ENCODE data around the gene MMP17. TPM values are rescaled to one million over a fixed set of nuclear protein-coding genes. Genes with fewer than 3 reads are reported as not detected.

MMP17 gene
- total RNA-seq, 2 donors from 2014 or later, result not detected

DNA sequence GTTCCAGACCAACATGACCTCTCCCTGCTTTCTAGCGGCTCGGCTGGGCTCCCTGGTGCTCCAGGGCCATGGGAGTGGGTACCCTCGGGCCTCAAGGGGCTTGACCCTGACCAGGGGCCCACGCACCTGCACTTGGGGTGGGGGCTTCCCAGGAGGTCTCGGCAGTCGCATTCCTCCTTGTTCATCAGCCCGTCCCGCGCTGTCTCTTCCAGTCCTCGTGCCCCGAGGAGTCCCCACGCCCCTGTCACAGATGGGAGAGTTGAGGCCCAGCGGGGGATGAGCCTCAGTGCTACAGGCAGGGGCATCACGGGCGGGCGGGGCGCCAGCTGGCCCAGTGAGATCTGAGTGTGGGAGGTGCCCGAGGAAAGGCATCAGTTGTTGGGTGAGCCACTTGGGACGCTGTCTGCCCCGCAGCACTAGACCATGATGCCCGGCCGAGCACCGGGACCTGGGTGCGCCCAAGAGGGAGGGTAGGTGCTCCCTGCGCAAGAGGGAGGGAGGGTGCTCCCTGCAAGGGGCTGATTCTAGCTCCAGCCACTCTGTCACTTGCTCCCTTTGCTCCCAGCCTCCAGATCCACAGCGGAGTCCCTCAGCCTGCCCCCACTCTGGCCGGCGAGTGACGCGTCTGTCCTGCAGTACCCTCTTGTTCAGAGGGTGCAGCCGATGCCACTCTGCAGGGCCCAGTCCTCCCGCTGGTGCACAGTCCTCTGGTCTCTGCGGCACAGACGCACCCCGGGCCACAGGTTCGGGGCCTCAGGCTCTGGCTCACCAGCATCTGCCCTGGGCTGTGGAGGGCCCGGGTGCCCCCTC is 23.8 kb downstream of the MMP17 start:
- no peak overlapping the region for H3K27ac Mint-ChIP-seq
- no peaks in the 10 kb centered on the region for H3K9me3 Mint-ChIP-seq
- DNase-seq (no peak), ATAC-seq (replicated peaks in 1 of 2) (no peak)
- H3K4me1 Mint-ChIP-seq (ENCODE audit: low read depth), result no peaks in the 10 kb centered on the region
- no peaks in the 10 kb centered on the region for H3K36me3 Mint-ChIP-seq (ENCODE audit: insufficient read depth in 2 of 2)
- H3K27me3 Mint-ChIP-seq (ENCODE audit: low read depth), result no peaks in the 10 kb centered on the region
- no peak overlapping the region for H3K4me3 Mint-ChIP-seq

DNA sequence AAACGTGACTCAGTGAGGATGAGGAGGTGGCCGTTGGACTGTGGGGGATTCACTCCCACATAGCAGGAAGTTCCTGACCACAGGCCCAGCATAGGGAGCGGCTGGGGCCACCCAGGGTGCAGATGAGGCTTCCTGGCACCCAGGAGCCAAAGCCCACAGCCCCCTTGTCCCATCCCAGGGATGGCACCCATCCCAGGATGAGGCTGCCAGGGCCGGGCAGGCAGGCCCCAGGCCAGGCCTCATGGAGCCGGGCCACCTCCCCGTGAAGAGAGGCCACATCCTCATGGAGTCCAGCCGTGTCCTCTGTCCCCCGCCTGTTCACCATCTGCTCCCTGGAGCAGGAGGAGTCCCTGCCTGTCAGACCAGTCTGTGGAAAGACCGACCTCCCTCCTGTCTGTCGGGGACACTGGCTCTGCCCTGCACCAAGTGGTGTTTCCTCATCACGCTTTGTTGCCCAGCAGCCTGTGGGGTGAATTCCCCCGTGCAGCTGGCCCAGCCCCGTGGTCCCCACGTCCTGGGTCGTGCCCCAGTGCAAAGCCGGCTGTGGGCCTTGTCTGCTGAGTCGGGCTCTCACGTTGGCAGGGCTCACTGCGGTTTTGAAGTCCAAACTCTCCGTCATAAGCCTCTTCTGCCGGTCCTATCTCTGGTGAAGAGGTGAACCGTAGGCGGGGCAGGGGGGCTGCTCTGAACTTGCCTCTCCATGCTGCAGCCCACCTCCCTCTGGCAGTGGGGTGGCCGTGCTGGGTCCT is 24.5 kb downstream of the MMP17 start:
- Mint-ChIP-seq H3K36me3 (ENCODE audit: insufficient read depth in 2 of 2) (no peaks in the 10 kb centered on the region), H3K27me3 (ENCODE audit: low read depth) (no peaks in the 10 kb centered on the region), H3K4me3 (no peak overlapping the region), H3K9me3 (no peaks in the 10 kb centered on the region), H3K4me1 (ENCODE audit: low read depth) (no peaks in the 10 kb centered on the region), H3K27ac (no peak overlapping the region)
- no peak for DNase-seq
- ATAC-seq (replicated peaks in 1 of 2), result no peak

DNA sequence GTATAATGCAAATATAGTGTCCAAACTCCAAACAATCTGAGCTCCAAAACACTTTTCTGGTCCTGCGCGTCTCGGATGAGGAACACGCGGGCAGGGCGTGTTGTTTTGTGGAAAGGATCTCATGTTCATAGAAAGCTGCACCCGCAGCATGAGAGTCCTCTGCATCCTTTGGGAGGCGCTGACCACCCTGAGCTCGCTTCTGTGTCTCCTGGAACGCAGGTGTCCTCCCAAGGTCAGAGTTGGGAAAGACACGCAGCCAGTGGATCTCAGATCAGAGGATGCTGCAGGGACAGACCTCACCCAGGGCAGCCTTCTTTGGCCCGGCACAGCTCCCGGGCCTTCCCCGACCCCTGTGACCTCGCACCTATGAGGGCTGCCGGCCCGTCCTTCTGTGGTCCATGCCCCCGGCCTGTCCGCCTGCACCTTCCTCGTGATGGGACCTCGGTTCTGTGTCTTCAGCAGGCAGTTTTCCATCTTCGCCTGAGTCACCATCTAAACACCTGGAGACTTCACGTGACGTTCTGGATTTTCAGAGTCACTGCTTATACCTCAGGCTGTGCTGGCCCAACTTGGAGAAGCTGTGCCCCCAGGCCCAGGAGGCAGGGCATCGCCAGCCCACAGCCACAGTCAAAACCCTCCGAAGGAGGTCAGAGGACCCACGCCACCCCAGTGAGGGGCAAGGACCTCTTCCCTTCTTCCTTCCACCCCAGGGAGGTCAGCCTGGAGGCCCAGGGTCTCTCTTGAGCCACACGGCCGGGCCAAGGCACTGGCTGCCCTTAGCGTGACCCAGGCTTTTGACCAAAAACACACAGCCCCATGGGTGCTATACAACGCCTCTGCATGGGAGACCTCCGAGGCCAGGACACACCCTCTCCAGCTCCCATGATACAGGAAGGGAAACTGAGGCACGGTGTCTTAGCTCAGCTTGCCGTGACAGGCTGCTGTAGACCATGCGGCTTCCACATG is 25.9 kb downstream of the MMP17 start:
- Mint-ChIP-seq H3K27ac (no peak overlapping the region), H3K9me3 (no peaks in the 10 kb centered on the region), H3K36me3 (ENCODE audit: insufficient read depth in 2 of 2) (no peaks in the 10 kb centered on the region), H3K27me3 (ENCODE audit: low read depth) (no peaks in the 10 kb centered on the region), H3K4me1 (ENCODE audit: low read depth) (no peaks in the 10 kb centered on the region), H3K4me3 (no peak overlapping the region)
- DNase-seq, result no peak
- ATAC-seq (replicated peaks in 1 of 2), result no peak

DNA sequence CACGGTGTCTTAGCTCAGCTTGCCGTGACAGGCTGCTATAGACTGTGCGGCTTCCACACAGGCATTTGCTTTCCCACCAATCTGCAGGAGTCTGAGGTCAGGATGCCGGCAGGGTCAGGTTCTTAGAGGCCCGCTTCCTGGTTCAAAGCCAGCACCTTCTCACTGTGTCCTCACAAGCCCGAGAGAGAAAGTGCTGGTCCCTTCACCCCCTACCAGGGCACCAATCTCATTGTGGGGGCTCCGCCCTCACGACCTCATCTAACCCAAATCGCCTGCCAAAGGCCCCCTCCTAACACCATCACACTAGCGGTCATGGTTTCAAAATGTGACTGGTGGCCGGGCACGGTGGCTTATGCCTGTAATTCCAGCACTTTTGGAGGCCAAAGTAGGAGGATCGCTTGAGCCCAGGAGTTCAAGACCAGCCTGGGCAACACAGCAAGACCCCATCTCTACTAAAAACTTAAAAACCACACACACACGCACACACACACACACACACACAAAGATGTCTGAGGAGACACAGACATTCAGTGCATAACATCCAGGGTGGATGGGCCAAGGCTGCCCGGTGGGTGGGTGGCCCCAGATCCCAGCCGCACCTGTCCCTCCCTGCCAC is 26.8 kb downstream of the MMP17 start:
- H3K36me3 Mint-ChIP-seq (ENCODE audit: insufficient read depth in 2 of 2), result no peaks in the 10 kb centered on the region
- no peaks in the 10 kb centered on the region for H3K27me3 Mint-ChIP-seq (ENCODE audit: low read depth)
- H3K9me3 Mint-ChIP-seq, result no peaks in the 10 kb centered on the region

DNA sequence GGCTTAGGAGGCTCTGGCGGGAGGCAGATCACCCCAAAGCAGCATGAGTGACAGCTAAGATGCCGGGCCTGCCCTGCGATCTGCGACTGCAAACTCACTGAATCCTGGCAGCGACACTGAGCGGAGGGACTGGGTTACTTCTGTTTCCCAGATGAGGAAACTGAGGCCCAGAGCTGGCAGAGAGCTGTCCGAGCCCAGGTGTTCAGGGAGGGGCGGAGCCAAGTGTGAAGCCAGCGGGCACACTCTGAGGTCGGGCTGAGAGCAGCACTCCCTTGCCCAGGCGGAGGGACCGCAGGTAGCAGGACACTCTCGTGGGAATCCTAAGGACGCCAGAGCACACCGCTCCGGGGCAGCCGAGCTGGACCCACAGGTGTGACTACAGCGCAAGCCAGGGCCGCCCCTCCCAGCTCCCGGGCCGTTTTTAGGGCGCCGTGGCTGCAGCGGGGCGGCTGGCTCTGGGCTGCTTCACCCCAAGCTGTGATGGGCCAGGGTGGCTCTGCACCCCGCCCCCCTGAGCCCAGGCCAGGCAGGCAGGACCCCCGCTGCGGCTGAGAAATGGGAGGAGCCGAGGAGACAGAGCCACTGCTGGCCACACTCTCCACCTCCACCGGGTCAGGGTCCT is 27.4 kb downstream of the MMP17 start:
- H3K36me3 Mint-ChIP-seq (ENCODE audit: insufficient read depth in 2 of 2), result no peaks in the 10 kb centered on the region
- H3K9me3 Mint-ChIP-seq, result no peaks in the 10 kb centered on the region
- DNase-seq (no peak), ATAC-seq (replicated peaks in 1 of 2) (no peak)
- H3K4me3 Mint-ChIP-seq, result no peak overlapping the region
- H3K27me3 Mint-ChIP-seq (ENCODE audit: low read depth), result no peaks in the 10 kb centered on the region
- no peak overlapping the region for H3K27ac Mint-ChIP-seq
- H3K4me1 Mint-ChIP-seq (ENCODE audit: low read depth), result peaks cover 7% of the 10 kb centered on the region

More for the DNA sequence above, 26.8 kb downstream of the MMP17 start:
- Mint-ChIP-seq H3K4me1 (ENCODE audit: low read depth) (peaks cover under 1% of the 10 kb centered on the region), H3K27ac (no peak overlapping the region), H3K4me3 (no peak overlapping the region)
- DNase-seq (no peak), ATAC-seq (replicated peaks in 1 of 2) (no peak)

DNA sequence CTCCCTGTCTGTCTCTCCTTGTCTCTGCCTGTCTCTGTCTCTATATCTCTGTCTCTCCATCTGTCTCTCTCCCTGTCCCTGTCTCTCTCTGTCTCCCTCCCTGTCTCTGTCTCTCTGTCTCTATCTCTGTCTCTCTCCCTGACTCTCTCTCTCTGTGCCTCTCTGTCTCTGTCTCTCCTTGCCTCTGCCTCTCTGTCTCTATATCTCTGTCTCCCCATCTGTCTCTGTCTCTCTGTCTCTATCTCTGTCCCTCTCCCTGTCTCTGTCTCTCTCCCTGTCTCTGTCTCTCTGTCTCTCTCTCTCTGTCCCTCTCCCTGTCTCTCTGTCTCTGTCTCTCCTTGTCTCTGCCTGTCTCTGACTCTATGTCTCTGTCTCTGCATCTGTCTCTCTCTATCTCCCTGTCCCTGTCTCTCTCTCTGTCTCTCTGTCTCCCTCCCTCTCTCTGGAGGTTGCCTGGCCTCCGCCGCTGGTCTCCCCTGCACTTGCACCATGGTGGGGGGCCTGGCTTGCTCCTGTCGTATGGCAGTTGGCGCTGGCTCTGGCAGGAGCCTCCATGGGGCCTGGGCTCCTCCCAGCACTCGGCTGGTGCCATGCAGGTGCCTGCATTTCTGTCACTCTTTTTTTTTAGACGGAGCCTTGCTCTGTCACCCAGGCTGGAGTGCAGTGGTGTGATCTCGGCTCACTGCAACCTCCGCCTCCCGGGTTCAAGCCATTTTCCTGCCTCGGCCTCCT is 28.3 kb downstream of the MMP17 start:
- Mint-ChIP-seq H3K36me3 (ENCODE audit: insufficient read depth in 2 of 2) (no peaks in the 10 kb centered on the region), H3K27me3 (ENCODE audit: low read depth) (no peaks in the 10 kb centered on the region), H3K4me1 (ENCODE audit: low read depth) (peaks cover 16% of the 10 kb centered on the region), H3K9me3 (no peaks in the 10 kb centered on the region), H3K4me3 (no peak overlapping the region), H3K27ac (no peak overlapping the region)
- DNase-seq, result no peak
- no peak for ATAC-seq (replicated peaks in 1 of 2)

DNA sequence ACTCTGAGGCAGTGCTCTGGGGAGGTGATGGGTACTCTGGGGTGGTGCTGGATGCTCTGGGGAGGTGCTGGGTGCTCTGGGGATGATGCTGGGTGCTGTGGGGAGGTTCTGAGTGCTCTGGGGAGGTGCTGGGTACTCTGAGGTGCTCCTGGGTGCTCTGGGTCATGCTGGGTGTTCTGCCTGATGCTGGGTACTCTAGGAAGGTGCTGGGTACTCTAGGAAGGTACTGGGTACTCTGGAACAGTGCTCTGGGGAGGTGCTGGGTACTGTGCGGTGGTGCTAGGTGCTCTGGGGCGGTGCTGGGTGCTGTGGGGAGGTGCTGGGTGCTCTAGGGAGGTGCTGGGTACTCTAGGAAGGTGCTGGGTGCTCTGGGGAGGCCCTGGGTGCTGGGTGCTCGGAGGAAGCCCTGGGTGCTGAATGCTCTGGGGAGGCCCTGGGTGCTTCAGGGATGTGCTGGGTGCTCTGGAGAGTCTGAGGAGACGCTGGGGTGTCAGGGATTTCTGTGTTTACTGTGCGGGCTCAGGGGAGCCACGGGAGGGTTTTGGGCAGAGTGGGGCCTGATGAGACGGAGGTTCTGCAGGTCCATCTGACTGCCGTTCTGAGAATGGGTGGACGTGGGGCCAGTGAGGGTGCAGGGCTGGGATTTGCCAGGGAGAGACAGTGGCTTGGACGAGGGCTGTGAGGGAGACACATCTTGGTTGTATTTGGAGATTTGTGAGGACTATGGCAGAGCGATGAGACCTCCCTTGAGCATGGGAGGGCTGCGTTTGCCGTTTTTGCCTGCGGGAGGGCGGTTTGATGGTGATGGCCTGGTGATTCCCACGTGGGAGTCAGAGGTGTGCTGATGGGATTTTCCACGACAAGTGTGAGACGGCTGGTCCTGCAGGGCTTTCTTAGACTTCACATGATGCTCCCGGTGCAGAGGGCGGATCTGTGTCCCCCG is 30.0 kb downstream of the MMP17 start:
- no peaks in the 10 kb centered on the region for H3K27me3 Mint-ChIP-seq (ENCODE audit: low read depth)

DNA sequence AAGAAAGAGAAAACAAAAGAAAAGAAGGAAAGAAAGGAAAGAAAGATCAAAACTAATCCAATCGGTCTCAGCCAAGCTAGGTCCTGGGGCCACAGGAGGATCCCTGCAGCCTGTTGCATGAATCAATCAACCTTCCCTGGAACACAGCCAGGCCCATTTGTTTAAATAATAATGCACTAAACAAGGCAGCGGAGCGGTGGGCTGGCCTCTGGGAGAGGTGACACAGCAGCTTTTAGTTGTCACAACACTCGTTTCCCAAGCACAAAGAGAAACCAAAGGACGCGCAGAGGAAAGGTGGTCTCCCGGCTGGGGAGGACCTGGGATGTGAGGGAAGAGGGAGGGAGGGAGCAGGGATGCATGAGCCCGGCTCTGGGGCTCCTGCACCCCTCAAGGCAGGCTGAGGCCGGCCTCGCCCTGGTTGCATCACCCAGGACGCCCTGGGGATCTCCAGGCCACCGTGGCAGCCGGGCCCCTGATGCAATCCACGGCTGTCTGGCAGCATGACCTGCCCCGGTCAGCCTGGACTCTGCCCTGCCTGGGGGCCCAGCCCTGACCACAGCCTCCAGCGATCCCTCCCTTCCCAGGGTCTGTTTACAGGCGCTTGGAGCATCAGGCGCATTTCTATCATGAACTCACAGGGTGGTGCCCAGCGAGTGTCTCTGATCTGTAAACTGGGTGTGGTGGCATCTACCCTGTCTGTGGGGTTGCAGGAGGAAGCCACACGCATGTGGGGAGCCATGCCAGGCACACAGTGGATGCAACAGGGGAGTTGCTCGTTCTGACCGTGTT is 32.5 kb downstream of the MMP17 start:
- Mint-ChIP-seq H3K27ac (peak overlapping the region; percentile 82), H3K4me3 (peak overlapping the region; percentile 46 to 47), H3K4me1 (ENCODE audit: low read depth) (peaks cover 17% of the 10 kb centered on the region), H3K27me3 (ENCODE audit: low read depth) (no peaks in the 10 kb centered on the region), H3K36me3 (ENCODE audit: insufficient read depth in 2 of 2) (no peaks in the 10 kb centered on the region), H3K9me3 (no peaks in the 10 kb centered on the region)
- ATAC-seq (replicated peaks in 1 of 2), result peak; percentile 57 to 77
- DNase-seq, result peak; percentile 15 to 33

More for the DNA sequence above, 30.0 kb downstream of the MMP17 start:
- ATAC-seq (replicated peaks in 1 of 2) (no peak), DNase-seq (no peak)
- H3K9me3 Mint-ChIP-seq, result no peaks in the 10 kb centered on the region
- no peak overlapping the region for H3K4me3 Mint-ChIP-seq
- no peak overlapping the region for H3K27ac Mint-ChIP-seq
- peaks cover 17% of the 10 kb centered on the region for H3K4me1 Mint-ChIP-seq (ENCODE audit: low read depth)
- no peaks in the 10 kb centered on the region for H3K36me3 Mint-ChIP-seq (ENCODE audit: insufficient read depth in 2 of 2)

DNA sequence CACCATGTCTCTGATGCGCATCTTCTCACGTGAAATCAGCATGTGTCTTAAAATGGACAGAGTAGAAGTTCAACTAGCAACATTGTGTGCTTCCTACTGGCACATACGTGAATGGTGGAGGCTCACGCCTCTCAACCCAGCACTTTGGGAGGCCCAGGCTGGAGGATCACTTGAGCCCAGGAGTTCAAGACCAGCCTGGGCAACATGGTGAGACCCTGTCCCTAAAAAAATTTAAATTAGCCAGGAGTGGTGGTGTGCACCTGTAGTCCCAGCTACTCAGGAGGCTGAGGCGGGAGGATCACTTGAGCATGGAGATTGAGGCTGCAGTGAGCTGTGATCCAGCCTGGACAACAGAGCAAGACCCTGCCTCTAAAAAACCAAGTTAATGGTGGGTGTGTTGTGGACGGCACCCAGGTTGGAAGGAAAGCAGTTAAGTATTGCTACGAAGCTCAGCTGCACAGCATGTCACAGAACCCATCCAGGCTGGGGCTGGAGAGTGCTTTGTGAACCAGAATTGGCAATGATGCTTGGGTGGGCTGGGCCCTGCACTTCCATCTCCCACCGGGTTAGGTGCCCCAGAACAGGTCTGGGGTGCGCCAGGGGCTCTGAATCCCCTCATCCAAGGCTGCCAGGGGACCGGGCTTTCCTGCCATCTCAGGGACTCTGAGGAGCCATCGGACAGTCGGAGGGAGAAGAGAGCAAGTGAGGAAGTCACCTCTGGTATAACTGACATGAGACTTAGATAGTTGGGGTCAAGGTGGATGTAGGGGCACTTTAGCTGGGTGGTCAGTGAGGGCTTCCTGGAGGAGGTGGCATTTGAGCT is 33.3 kb downstream of the MMP17 start:
- H3K4me1 Mint-ChIP-seq (ENCODE audit: low read depth), result peaks cover 17% of the 10 kb centered on the region
- H3K9me3 Mint-ChIP-seq, result no peaks in the 10 kb centered on the region
- ATAC-seq (replicated peaks in 1 of 2) (no peak), DNase-seq (no peak)
- H3K36me3 Mint-ChIP-seq (ENCODE audit: insufficient read depth in 2 of 2), result no peaks in the 10 kb centered on the region
- H3K27me3 Mint-ChIP-seq (ENCODE audit: low read depth), result no peaks in the 10 kb centered on the region
- H3K4me3 Mint-ChIP-seq, result peak overlapping the region; percentile 46 to 47
- peak overlapping the region; percentile 51 for H3K27ac Mint-ChIP-seq

DNA sequence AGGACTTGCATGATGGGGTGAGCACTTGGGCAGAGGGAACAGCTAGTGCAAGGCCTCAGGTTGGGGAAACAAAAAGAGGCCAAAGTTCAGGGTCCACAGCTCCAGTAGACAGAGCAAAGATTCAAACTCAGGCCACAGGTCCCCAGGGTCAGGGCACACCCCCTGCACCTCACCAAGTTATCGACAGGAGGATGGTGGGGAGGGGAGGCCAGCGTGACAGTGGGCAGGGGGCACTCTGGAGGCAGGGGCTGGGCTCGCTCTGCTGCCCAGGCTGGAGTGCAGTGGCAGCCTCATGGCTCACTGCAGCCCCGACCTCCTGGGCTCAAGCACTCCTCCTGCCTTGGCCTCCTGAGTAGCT is 33.9 kb downstream of the MMP17 start:
- ATAC-seq (replicated peaks in 1 of 2), result no peak

More for the DNA sequence above, 33.9 kb downstream of the MMP17 start:
- Mint-ChIP-seq H3K27ac (no peak overlapping the region), H3K4me1 (ENCODE audit: low read depth) (peaks cover 17% of the 10 kb centered on the region), H3K4me3 (no peak overlapping the region), H3K27me3 (ENCODE audit: low read depth) (no peaks in the 10 kb centered on the region), H3K36me3 (ENCODE audit: insufficient read depth in 2 of 2) (no peaks in the 10 kb centered on the region), H3K9me3 (no peaks in the 10 kb centered on the region)
- no peak for DNase-seq

Measured in activated T-cell treated with anti-CD3 and anti-CD28 coated beads, Interleukin-2, amount 50 U/mL, for 72 hours (primary cell).